Measurements from ENCODE around the gene FHIT. TPM values are rescaled to one million over a fixed set of nuclear protein-coding genes. Genes with fewer than 3 reads are reported as not detected.

The FHIT gene
- total RNA-seq, 2 experiments from 2014 or later: 9.6 to 9.7 TPM

- Mint-ChIP-seq H3K36me3 (ENCODE audit: low read depth) (no peaks in the 10 kb centered on the region), H3K27me3 (no peaks in the 10 kb centered on the region), H3K27ac (no peak overlapping the region), H3K4me1 (no peaks in the 10 kb centered on the region), H3K4me3 (no peak overlapping the region), H3K9me3 (peaks cover 3% of the 10 kb centered on the region)
- CTCF ChIA-PET: no interaction called here
- POLR2A ChIA-PET: no interaction called here
- DNase-seq: no peak
Observed at GRCh38 chr3:60260546-60260945, 990.7 kb downstream of the FHIT start.

- no peaks in the 10 kb centered on the region for H3K36me3 Mint-ChIP-seq (ENCODE audit: low read depth)
- CTCF ChIA-PET: no interaction called here
- no peaks in the 10 kb centered on the region for H3K4me1 Mint-ChIP-seq
- DNase-seq: no peak
- POLR2A ChIA-PET: no interaction called here
- no peak overlapping the region for H3K27ac Mint-ChIP-seq
- H3K27me3 Mint-ChIP-seq: no peaks in the 10 kb centered on the region
- H3K9me3 Mint-ChIP-seq: no peaks in the 10 kb centered on the region
- no peak overlapping the region for H3K4me3 Mint-ChIP-seq
Observed at GRCh38 chr3:60250810-60251209, 1000.4 kb downstream of the FHIT start.

GRCh38 chr3:60250206-60250605 lies 1001.0 kb downstream of the FHIT start:
- Mint-ChIP-seq H3K9me3 (no peaks in the 10 kb centered on the region), H3K27me3 (no peaks in the 10 kb centered on the region), H3K4me3 (no peak overlapping the region), H3K36me3 (ENCODE audit: low read depth) (no peaks in the 10 kb centered on the region), H3K27ac (no peak overlapping the region), H3K4me1 (no peaks in the 10 kb centered on the region)
- ChIA-PET POLR2A (no interaction called here), CTCF (no interaction called here)
- no peak for DNase-seq

- H3K9me3 Mint-ChIP-seq: no peaks in the 10 kb centered on the region
Observed at GRCh38 chr3:60246361-60246760, 1004.9 kb downstream of the FHIT start.

GRCh38 chr3:60243456-60243855 lies 1007.8 kb downstream of the FHIT start:
- Mint-ChIP-seq H3K27me3 (no peaks in the 10 kb centered on the region), H3K36me3 (ENCODE audit: low read depth) (no peaks in the 10 kb centered on the region), H3K27ac (no peak overlapping the region), H3K4me3 (no peak overlapping the region), H3K4me1 (no peaks in the 10 kb centered on the region), H3K9me3 (no peaks in the 10 kb centered on the region)
- POLR2A ChIA-PET: no interaction called here
- CTCF ChIA-PET: no interaction called here
- DNase-seq: no peak

More at GRCh38 chr3:60246361-60246760, 1004.9 kb downstream of the FHIT start:
- H3K36me3 Mint-ChIP-seq (ENCODE audit: low read depth): no peaks in the 10 kb centered on the region
- ChIA-PET POLR2A (no interaction called here), CTCF (no interaction called here)
- no peak for DNase-seq
- no peak overlapping the region for H3K4me3 Mint-ChIP-seq
- H3K27me3 Mint-ChIP-seq: no peaks in the 10 kb centered on the region
- no peak overlapping the region for H3K27ac Mint-ChIP-seq
- no peaks in the 10 kb centered on the region for H3K4me1 Mint-ChIP-seq

GRCh38 chr3:60240492-60240891 lies 1010.8 kb downstream of the FHIT start:
- H3K9me3 Mint-ChIP-seq: peaks cover 3% of the 10 kb centered on the region
- POLR2A ChIA-PET: no interaction called here
- no peak overlapping the region for H3K4me3 Mint-ChIP-seq
- no peaks in the 10 kb centered on the region for H3K27me3 Mint-ChIP-seq
- no peak for DNase-seq
- CTCF ChIA-PET: no interaction called here
- H3K36me3 Mint-ChIP-seq (ENCODE audit: low read depth): no peaks in the 10 kb centered on the region
- H3K27ac Mint-ChIP-seq: no peak overlapping the region
- H3K4me1 Mint-ChIP-seq: no peaks in the 10 kb centered on the region

- ChIA-PET CTCF (interaction anchor here (0.7 kb wide), 1 partner anchor 141 kb away, joined by 3 read pairs; no protein-coding TSS in a partner anchor), POLR2A (no interaction called here)
- no peak overlapping the region for H3K27ac Mint-ChIP-seq
- no peak overlapping the region for H3K4me3 Mint-ChIP-seq
- H3K27me3 Mint-ChIP-seq: no peaks in the 10 kb centered on the region
- peaks cover 6% of the 10 kb centered on the region for H3K9me3 Mint-ChIP-seq
- no peaks in the 10 kb centered on the region for H3K36me3 Mint-ChIP-seq (ENCODE audit: low read depth)
- no peak for DNase-seq
- H3K4me1 Mint-ChIP-seq: no peaks in the 10 kb centered on the region
Observed at GRCh38 chr3:60238550-60238949, 1012.7 kb downstream of the FHIT start.

- DNase-seq: no peak
- Mint-ChIP-seq H3K4me3 (no peak overlapping the region), H3K36me3 (ENCODE audit: low read depth) (no peaks in the 10 kb centered on the region), H3K27me3 (no peaks in the 10 kb centered on the region), H3K27ac (no peak overlapping the region), H3K9me3 (peaks cover 5% of the 10 kb centered on the region), H3K4me1 (no peaks in the 10 kb centered on the region)
- ChIA-PET CTCF (interaction anchor here (0.6 kb wide), 1 partner anchor 23 kb away, joined by 3 read pairs; no protein-coding TSS in a partner anchor), POLR2A (no interaction called here)
Observed at GRCh38 chr3:60229502-60229901, 1021.8 kb downstream of the FHIT start.

- CTCF ChIA-PET: interaction anchor here (0.6 kb wide), 1 partner anchor 23 kb away, joined by 3 read pairs; no protein-coding TSS in a partner anchor
- Mint-ChIP-seq H3K4me1 (no peaks in the 10 kb centered on the region), H3K9me3 (peaks cover 6% of the 10 kb centered on the region), H3K4me3 (no peak overlapping the region), H3K36me3 (ENCODE audit: low read depth) (no peaks in the 10 kb centered on the region), H3K27me3 (no peaks in the 10 kb centered on the region), H3K27ac (no peak overlapping the region)
- POLR2A ChIA-PET: no interaction called here
- DNase-seq: no peak
Observed at GRCh38 chr3:60228823-60229222, 1022.4 kb downstream of the FHIT start.

GRCh38 chr3:60226912-60227311 lies 1024.3 kb downstream of the FHIT start:
- Mint-ChIP-seq H3K4me3 (no peak overlapping the region), H3K36me3 (ENCODE audit: low read depth) (no peaks in the 10 kb centered on the region), H3K4me1 (no peaks in the 10 kb centered on the region), H3K9me3 (peaks cover 2% of the 10 kb centered on the region), H3K27ac (no peak overlapping the region), H3K27me3 (no peaks in the 10 kb centered on the region)
- CTCF ChIA-PET: no interaction called here
- no peak for DNase-seq
- POLR2A ChIA-PET: no interaction called here

GRCh38 chr3:60225848-60226247 lies 1025.4 kb downstream of the FHIT start:
- no peaks in the 10 kb centered on the region for H3K27me3 Mint-ChIP-seq
- ChIA-PET CTCF (no interaction called here), POLR2A (no interaction called here)
- no peak overlapping the region for H3K27ac Mint-ChIP-seq
- H3K4me1 Mint-ChIP-seq: no peaks in the 10 kb centered on the region
- peaks cover 2% of the 10 kb centered on the region for H3K9me3 Mint-ChIP-seq
- DNase-seq: no peak
- H3K4me3 Mint-ChIP-seq: no peak overlapping the region
- H3K36me3 Mint-ChIP-seq (ENCODE audit: low read depth): no peaks in the 10 kb centered on the region

GRCh38 chr3:60220768-60221167 lies 1030.5 kb downstream of the FHIT start:
- no peaks in the 10 kb centered on the region for H3K27me3 Mint-ChIP-seq
- ChIA-PET POLR2A (no interaction called here), CTCF (no interaction called here)

GRCh38 chr3:60219501-60219900 lies 1031.8 kb downstream of the FHIT start:
- ChIA-PET POLR2A (no interaction called here), CTCF (no interaction called here)
- Mint-ChIP-seq H3K4me1 (no peaks in the 10 kb centered on the region), H3K9me3 (peaks cover 2% of the 10 kb centered on the region), H3K36me3 (ENCODE audit: low read depth) (no peaks in the 10 kb centered on the region), H3K27ac (no peak overlapping the region), H3K27me3 (no peaks in the 10 kb centered on the region), H3K4me3 (no peak overlapping the region)
- no peak for DNase-seq

More at GRCh38 chr3:60220768-60221167, 1030.5 kb downstream of the FHIT start:
- Mint-ChIP-seq H3K4me3 (no peak overlapping the region), H3K9me3 (peaks cover 2% of the 10 kb centered on the region), H3K4me1 (no peaks in the 10 kb centered on the region), H3K36me3 (ENCODE audit: low read depth) (no peaks in the 10 kb centered on the region), H3K27ac (no peak overlapping the region)
- no peak for DNase-seq

GRCh38 chr3:60217156-60217911 lies 1033.9 kb downstream of the FHIT start:
- ChIA-PET POLR2A (no interaction called here), CTCF (no interaction called here)
- H3K9me3 Mint-ChIP-seq: peaks cover 3% of the 10 kb centered on the region
- H3K4me1 Mint-ChIP-seq: no peaks in the 10 kb centered on the region
- H3K4me3 Mint-ChIP-seq: no peak overlapping the region
- H3K27ac Mint-ChIP-seq: no peak overlapping the region
- no peaks in the 10 kb centered on the region for H3K27me3 Mint-ChIP-seq
- H3K36me3 Mint-ChIP-seq (ENCODE audit: low read depth): no peaks in the 10 kb centered on the region
- no peak for DNase-seq
